CD14-positive monocyte (primary cell): ENCODE measurements around the gene KCNMA1. TPM values are rescaled to one million over a fixed set of nuclear protein-coding genes. Genes with fewer than 3 reads are reported as not detected.

Experiments used
- DNase-seq, 3 donors: peaks; one replicate each; pipeline ENCODE4 v3.0.0-alpha.2; 2011 to 2022
- H2AFZ ChIP-seq: 2 replicates; pipeline ENCODE4 v1.6.0; 2012; ENCODE audit warnings: mild to moderate bottlenecking, low read depth, low read length, inconsistent platforms; ENCODE audit not compliant: insufficient read depth, poor library complexity, severe bottlenecking
- H3K27ac ChIP-seq, 2 donors: 1 replicate in 1 of 2; 2 replicates in 1 of 2; pipeline ENCODE4 v1.5.1; 2012 to 2013; ENCODE audit warnings: low read length in 2 of 2, control low read depth in 1 of 2, inconsistent platforms in 1 of 2, low read depth in 1 of 2, mild to moderate bottlenecking in 1 of 2
- H3K27me3 ChIP-seq, 2 donors: one replicate each; pipeline versions ENCODE4 v1.6.0 to v1.6.1; 2011 to 2013; ENCODE audit warnings: low read length in 2 of 2; ENCODE audit not compliant: control insufficient read depth in 2 of 2, insufficient read depth in 2 of 2
- H3K36me3 ChIP-seq, 2 donors: replicated peaks in 1 of 2; 1 replicate in 1 of 2; 2 replicates in 1 of 2; pipeline versions ENCODE4 v1.5.1 to v1.6.1; 2012 to 2013; ENCODE audit warnings: low read length in 2 of 2, control low read depth in 1 of 2, inconsistent platforms in 1 of 2, mild to moderate bottlenecking in 1 of 2; ENCODE audit not compliant: insufficient read depth in 2 of 2, control insufficient read depth in 1 of 2
- H3K4me1 ChIP-seq, 2 donors: 1 replicate in 1 of 2; 2 replicates in 1 of 2; pipeline versions ENCODE4 v1.5.1 to v1.6.1; 2012 to 2013; ENCODE audit warnings: low read length in 2 of 2, control low read depth in 1 of 2, inconsistent platforms in 1 of 2, mild to moderate bottlenecking in 1 of 2, moderate library complexity in 1 of 2; ENCODE audit not compliant: insufficient read depth in 2 of 2, control insufficient read depth in 1 of 2
- H3K4me2 ChIP-seq: replicated peaks from 2 replicates; pipeline ENCODE3; 2012; ENCODE audit warnings: low read length, moderate library complexity, mild to moderate bottlenecking; ENCODE audit not compliant: poor library complexity, severe bottlenecking; ENCODE audit errors: extremely low read depth
- H3K4me3 ChIP-seq, 3 experiments: fragments of 200-600 bp in 1 of 3; sonication (generic) in 1 of 3; replicated peaks in 1 of 3; 1 replicate in 2 of 3; 2 replicates in 1 of 3; pipeline ENCODE4 v1.5.1; 2011 to 2013; ENCODE audit warnings: low read length in 3 of 3, mild to moderate bottlenecking in 3 of 3, control low read depth in 2 of 3, low read depth in 2 of 3, inconsistent platforms in 1 of 3, moderate library complexity in 1 of 3
- H3K79me2 ChIP-seq: 2 replicates; pipeline ENCODE4 v1.6.0; 2012; ENCODE audit warnings: mild to moderate bottlenecking, control low read depth, inconsistent platforms, low read length, moderate library complexity; ENCODE audit not compliant: insufficient read depth
- H3K9ac ChIP-seq: 2 replicates; pipeline ENCODE4 v1.6.0; 2017; ENCODE audit warnings: low read length, mild to moderate bottlenecking; ENCODE audit not compliant: insufficient read depth, poor library complexity, severe bottlenecking
- H3K9me3 ChIP-seq, 2 donors: replicated peaks in 1 of 2; 1 replicate in 1 of 2; 2 replicates in 1 of 2; pipeline versions ENCODE4 v1.5.1 to v1.6.1; 2012 to 2013; ENCODE audit warnings: low read length in 2 of 2, control low read depth in 1 of 2; ENCODE audit not compliant: control insufficient read depth in 1 of 2, insufficient read depth in 1 of 2
- H4K20me1 ChIP-seq: 2 replicates; pipeline ENCODE4 v1.6.0; 2012; ENCODE audit warnings: mild to moderate bottlenecking, low read length, control low read depth, moderate library complexity; ENCODE audit not compliant: insufficient read depth
- H3K27ac Mint-ChIP-seq, 7 donors: one replicate each; pipeline ENCODE4 v1.8.0; 2020; ENCODE audit warnings: mild to moderate bottlenecking in 7 of 7, mixed read lengths in 7 of 7, moderate library complexity in 6 of 7, inconsistent platforms in 2 of 7
- H3K27me3 Mint-ChIP-seq, 3 donors: one replicate each; pipeline ENCODE4 v1.8.0; 2021 to 2022; ENCODE audit warnings: low read depth in 3 of 3, mild to moderate bottlenecking in 3 of 3, mixed read lengths in 3 of 3, moderate library complexity in 3 of 3, inconsistent platforms in 1 of 3
- H3K36me3 Mint-ChIP-seq, 2 donors: one replicate each; pipeline ENCODE4 v1.8.0; 2020; ENCODE audit warnings: mixed read lengths in 2 of 2, inconsistent platforms in 1 of 2, mild to moderate bottlenecking in 1 of 2
- H3K4me1 Mint-ChIP-seq: one replicate; pipeline ENCODE4 v1.8.0; 2020; ENCODE audit warnings: mild to moderate bottlenecking, mixed read lengths
- H3K4me3 Mint-ChIP-seq, 2 donors: one replicate each; pipeline ENCODE4 v1.8.0; 2020; ENCODE audit warnings: mild to moderate bottlenecking in 2 of 2, mixed read lengths in 2 of 2, moderate library complexity in 1 of 2
- H3K9me3 Mint-ChIP-seq, 7 donors: one replicate each; pipeline ENCODE4 v1.8.0; 2020 to 2022; ENCODE audit warnings: mixed read lengths in 7 of 7, mild to moderate bottlenecking in 6 of 7, moderate library complexity in 6 of 7, inconsistent platforms in 2 of 7
- CTCF ChIP-seq: fragments of 200-600 bp; IDR thresholded peaks from one replicate; pipeline ENCODE4 v1.8.0; 2022; ENCODE audit warnings: antibody characterized with exemption, mild to moderate bottlenecking
- WGBS: methylation state at CpG from one replicate; pipeline ENCODE4 v1.1.5; 2013; ENCODE audit warnings: missing lambda C conversion rate; ENCODE audit not compliant: insufficient coverage; 5-methylcytosine and 5-hydroxymethylcytosine counted together
- intact Hi-C, 2 donors: fragments of 100-400 bp; cut with micrococcal nuclease; formaldehyde crosslinking; loops; one replicate each; pipeline versions ENCODE4 v1.15.0 to v1.15.1; 2023
- polyA plus RNA-seq, 3 donors: library from polyadenylated mRNA; depleted of rRNA in 1 of 3; unstranded in 2 of 3; stranded (reverse) in 1 of 3; fragments of 300-500 nt in 2 of 3; fragments of >200 nt in 1 of 3; fragmentation: Illumina TruSeq in 2 of 3; gene quantifications; 1 replicate in 2 of 3; 2 replicates in 1 of 3; pipeline ENCODE4 v1.2.3, GENCODE V29; 2012 to 2021

KCNMA1 gene
- polyA plus RNA-seq, 3 donors: 0.11 to 1.0 TPM; not detected in 1

DNA sequence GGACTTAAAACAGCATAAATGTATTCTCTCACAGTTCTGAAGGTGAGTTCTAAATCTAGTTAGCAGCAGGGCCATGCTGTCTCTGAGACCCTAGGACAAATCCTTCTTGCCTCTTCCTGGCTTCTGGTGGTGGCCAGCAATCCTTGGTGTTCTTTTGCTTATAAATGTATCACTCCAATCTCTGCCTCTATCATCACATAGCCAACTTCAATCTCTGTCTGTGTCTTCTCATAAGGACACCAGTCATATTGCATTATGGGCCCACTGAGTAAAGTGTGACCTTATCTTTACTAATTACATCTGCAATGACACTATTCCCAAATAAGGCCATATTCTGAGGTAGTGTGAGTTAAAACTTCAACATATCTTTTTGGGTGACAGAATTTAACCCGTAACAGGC lies 778.9 kb downstream of the KCNMA1 start:
- Histone ChIP-seq H3K4me3 (no peak overlapping the region), H3K79me2 (no peaks in the 10 kb centered on the region), H3K27ac (no peak overlapping the region), H3K9ac (no peak overlapping the region), H3K4me2 (no peak overlapping the region), H2AFZ (no peak overlapping the region), H3K36me3 (no peaks in the 10 kb centered on the region), H3K4me1 (no peaks in the 10 kb centered on the region), H4K20me1 (no peaks in the 10 kb centered on the region), H3K9me3 (no peaks in the 10 kb centered on the region), H3K27me3 (peaks cover 0 to 2% of the 10 kb centered on the region in 2 donors)
- Mint-ChIP-seq H3K9me3 (peaks cover 0 to 3% (median 0%) of the 10 kb centered on the region in 7 donors), H3K4me3 (no peak overlapping the region), H3K27me3 (peaks cover 0 to 4% (median 2%) of the 10 kb centered on the region in 3 donors), H3K36me3 (no peaks in the 10 kb centered on the region), H3K27ac (no peak overlapping the region), H3K4me1 (peaks cover 4% of the 10 kb centered on the region)
- intact Hi-C loops: no loop called here
- no peak for DNase-seq
- no CpG with 5 or more reads among the region's 1 CpG for WGBS
- TF ChIP-seq CTCF: no peak

- Mint-ChIP-seq H3K36me3 (no peaks in the 10 kb centered on the region), H3K27me3 (peaks cover 0 to 4% (median 2%) of the 10 kb centered on the region in 3 donors), H3K9me3 (peaks cover 3 to 16% (median 6%) of the 10 kb centered on the region in 7 donors), H3K4me1 (no peaks in the 10 kb centered on the region), H3K27ac (no peak overlapping the region), H3K4me3 (no peak overlapping the region)
- no peak for TF ChIP-seq CTCF
- no peaks in the 10 kb centered on the region for H3K27me3 ChIP-seq
- H3K36me3 ChIP-seq: no peaks in the 10 kb centered on the region
- H3K79me2 ChIP-seq: no peaks in the 10 kb centered on the region
- no peak overlapping the region for H3K9ac ChIP-seq
- H2AFZ ChIP-seq: no peak overlapping the region
- no peaks in the 10 kb centered on the region for H3K4me1 ChIP-seq
- intact Hi-C loops: no loop called here
- 92% methylated on average over 2 of the region's 8 CpGs for WGBS
- no peak overlapping the region for H3K4me2 ChIP-seq
- H4K20me1 ChIP-seq: no peaks in the 10 kb centered on the region
- peaks cover 2 to 3% of the 10 kb centered on the region in 2 donors for H3K9me3 ChIP-seq
- no peak overlapping the region for H3K4me3 ChIP-seq
- DNase-seq: no peak
- H3K27ac ChIP-seq: no peak overlapping the region
These were observed 796.8 kb downstream of the KCNMA1 start for GRCh38 chr10:76840802-76841201.
